HG02885 (cell line): Measurements from ENCODE around the gene RHOBTB1.
A peak's percentile ranks its signal among the peaks of the same experiment; 100 is the strongest.

Experiments
- ATAC-seq: cut with Tn5 transposase; IDR thresholded peaks from one replicate; pipeline ENCODE4 v1.9.1; 2021; ENCODE audit warnings: mild to moderate bottlenecking; ENCODE audit not compliant: unreplicated experiment, poor library complexity

The RHOBTB1 gene

DNA sequence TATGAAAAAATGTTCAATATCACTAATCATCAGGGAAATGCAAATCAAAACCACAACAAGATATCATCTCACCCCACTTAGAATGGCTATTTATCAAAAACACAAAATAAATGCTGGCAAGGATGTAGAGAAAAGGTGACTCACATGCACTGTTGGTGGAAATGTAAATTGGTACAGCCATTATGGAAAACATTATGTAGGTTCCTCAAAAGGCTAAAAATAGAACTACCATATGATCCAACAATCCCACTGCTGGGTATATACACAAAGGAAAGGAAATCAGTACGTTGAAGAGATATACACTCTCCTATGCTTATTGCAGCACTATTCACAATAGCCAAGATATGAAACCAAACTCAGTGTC lies 115.5 kb downstream of the RHOBTB1 start:
- no peak for ATAC-seq

DNA sequence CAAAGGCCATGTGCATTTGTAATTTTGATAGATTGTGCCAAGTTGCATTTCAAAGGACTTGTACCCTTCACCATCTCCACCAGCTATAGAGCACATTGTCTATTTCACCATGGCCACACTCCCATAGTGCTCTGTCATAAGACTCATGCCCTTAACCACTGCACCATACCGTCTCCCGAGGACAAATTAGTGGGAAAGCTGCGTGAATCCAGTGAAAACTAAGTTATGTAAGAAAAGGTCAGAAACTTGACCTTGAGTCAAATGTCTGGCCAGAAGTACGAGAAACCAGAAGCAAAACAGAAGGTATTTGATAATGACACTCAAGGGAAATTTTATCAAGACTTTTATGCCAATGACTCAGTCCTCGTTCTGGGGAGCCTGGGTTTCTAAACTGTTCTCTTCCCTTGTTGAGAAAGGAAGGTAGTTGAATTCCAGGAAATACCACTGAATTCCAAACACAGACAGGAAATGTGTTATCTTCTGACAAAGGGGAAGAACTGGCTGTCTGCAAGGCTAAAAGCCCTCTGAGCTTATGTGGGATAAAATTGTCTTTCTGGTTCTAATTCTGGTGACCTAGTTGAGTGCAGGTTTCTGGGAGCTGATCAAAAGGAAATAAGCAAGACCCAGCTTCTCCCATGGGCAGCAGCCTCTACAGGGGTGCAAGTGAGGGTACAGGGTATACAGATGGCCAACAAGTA lies 116.0 kb downstream of the RHOBTB1 start:
- no peak for ATAC-seq

DNA sequence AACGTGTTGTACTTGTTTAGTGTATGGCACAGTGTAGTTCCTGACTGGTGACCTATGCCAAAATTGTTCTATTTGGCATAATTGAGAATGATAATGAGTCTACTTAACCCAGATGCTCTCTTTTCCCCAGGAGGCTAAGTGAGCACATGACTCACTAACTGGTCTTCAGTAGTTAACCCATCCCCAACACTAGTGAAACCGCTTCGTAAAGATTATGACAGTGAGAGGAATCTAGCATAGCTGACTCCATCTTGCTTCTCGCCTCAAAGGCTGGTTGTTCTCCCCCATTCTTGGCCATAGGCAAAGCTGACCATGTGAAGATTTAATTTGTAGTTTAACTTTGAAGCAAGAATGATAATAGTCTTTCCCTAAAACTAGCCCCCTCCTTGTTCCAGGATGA lies 118.5 kb downstream of the RHOBTB1 start:
- ATAC-seq, result no peak

DNA sequence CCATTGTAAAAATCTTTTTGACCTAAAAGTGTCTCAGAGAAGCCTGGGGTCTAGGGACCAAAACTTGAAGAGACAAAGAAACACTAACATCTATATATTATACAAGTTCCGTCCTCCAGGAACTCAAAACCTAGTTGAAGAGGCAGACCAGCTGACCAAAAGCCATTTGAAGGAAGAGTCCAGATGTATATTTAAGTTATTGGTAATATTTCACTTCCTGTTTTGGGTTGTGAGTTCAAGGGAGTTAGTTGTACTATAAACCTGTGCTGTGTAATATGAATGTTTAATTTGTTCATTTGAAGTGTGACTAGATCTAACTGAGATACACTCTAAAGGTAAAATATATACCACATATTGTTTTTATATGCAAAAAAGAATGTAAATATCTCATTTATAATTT lies 120.7 kb downstream of the RHOBTB1 start:
- peak; percentile 31 for ATAC-seq

DNA sequence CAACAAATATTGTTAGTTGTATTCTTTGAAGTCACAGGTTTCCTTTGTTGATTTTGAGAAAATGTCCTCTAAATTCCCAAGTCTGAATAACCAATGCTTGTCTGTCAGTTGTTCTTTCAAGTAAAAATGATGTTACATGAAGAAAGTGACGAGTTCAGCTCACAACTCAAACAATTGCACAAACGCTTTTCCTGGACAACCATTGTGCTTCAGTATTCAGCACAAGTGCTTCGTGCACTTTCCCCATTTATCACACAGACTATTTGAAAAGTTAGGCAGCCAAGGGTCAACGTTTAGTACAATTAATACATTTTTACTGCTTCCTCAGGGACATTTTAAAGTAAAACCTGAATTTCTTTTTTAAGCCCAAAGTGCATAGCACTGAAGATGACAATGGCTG lies 121.2 kb downstream of the RHOBTB1 start:
- no peak for ATAC-seq

DNA sequence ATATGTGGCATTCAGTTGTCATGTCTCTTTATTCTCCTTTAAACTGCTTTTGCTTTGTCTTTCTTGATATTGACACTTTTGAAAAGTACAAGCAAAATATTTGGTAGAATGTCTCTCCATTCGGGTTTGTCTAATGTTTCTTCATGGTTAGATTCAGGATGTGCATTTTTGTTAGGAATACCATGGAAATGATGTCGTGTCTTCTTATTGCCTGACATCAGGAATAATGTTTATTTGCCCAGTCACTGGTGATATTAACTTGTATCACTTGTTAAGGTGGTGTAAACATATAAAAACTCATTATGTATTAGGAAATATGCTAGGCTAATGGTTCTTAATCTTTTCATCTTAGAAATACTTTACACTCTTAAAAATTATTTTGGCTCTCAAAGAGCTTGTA lies 122.3 kb downstream of the RHOBTB1 start:
- no peak for ATAC-seq

DNA sequence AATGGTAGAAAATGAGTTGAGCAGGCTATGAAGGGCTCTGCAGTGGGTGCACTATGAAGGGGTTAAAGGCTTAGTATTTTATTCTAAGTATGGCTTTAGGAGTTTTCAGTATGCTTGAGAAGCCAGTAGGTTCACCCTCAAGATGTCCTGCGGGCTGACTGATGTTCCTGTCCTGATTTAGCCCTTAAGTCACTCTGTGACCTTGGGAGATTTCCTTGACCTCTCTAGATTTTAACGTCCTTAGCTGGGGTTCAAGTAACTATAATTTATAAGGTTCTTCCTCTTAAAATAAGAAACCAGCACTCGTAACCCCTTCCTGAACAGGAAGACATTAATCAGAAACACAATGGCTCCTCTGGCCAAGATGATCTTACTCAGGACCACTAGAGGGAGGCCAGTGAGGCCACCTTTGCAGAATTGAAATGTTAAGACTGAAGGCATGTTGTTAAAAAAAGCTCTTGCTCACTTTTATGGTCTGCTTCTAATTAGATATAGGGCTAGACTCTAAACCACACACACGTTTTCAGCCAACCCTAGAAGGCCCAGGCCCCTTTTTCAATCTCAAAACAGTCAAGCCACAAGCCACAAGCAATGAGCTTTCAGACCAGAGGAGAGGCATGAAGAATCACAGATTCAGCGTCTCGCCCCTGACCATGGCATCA lies 123.8 kb downstream of the RHOBTB1 start:
- peak; percentile 86 for ATAC-seq
